ENCODE data around the gene JAKMIP2.

The JAKMIP2 gene

GRCh38 chr5:147667363-147667762 is 115.2 kb downstream of the JAKMIP2 start:
- no peaks in the 10 kb centered on the region for H3K4me1 ChIP-seq (ENCODE audit: control insufficient read depth, low read depth, low read length)

GRCh38 chr5:147666419-147666818 is 116.1 kb downstream of the JAKMIP2 start:
- no peak overlapping the region for H3K27ac ChIP-seq (ENCODE audit: low read length)
- H3K27me3 ChIP-seq (ENCODE audit: control insufficient read depth, insufficient read depth, low read length): no peaks in the 10 kb centered on the region
- H3K4me3 ChIP-seq (ENCODE audit: low read length): no peak overlapping the region
- peaks cover 28% of the 10 kb centered on the region for H3K36me3 ChIP-seq (ENCODE audit: control insufficient read depth, low read depth, low read length)
- no peak overlapping the region for H3K9ac ChIP-seq (ENCODE audit: low read length)
- H3K9me3 ChIP-seq (ENCODE audit: control insufficient read depth, low read depth, low read length): no peaks in the 10 kb centered on the region
- no peaks in the 10 kb centered on the region for H3K4me1 ChIP-seq (ENCODE audit: control insufficient read depth, low read depth, low read length)

More at GRCh38 chr5:147667363-147667762, 115.2 kb downstream of the JAKMIP2 start:
- Histone ChIP-seq H3K27me3 (ENCODE audit: control insufficient read depth, insufficient read depth, low read length) (no peaks in the 10 kb centered on the region), H3K9me3 (ENCODE audit: control insufficient read depth, low read depth, low read length) (no peaks in the 10 kb centered on the region), H3K4me3 (ENCODE audit: low read length) (no peak overlapping the region), H3K27ac (ENCODE audit: low read length) (no peak overlapping the region), H3K36me3 (ENCODE audit: control insufficient read depth, low read depth, low read length) (peaks cover 20% of the 10 kb centered on the region), H3K9ac (ENCODE audit: low read length) (no peak overlapping the region)

- H3K9ac ChIP-seq (ENCODE audit: low read length): no peak overlapping the region
- peaks cover 5% of the 10 kb centered on the region for H3K4me1 ChIP-seq (ENCODE audit: control insufficient read depth, low read depth, low read length)
- no peak overlapping the region for H3K4me3 ChIP-seq (ENCODE audit: low read length)
- no peak overlapping the region for H3K27ac ChIP-seq (ENCODE audit: low read length)
- peaks cover 31% of the 10 kb centered on the region for H3K36me3 ChIP-seq (ENCODE audit: control insufficient read depth, low read depth, low read length)
- no peaks in the 10 kb centered on the region for H3K27me3 ChIP-seq (ENCODE audit: control insufficient read depth, insufficient read depth, low read length)
- H3K9me3 ChIP-seq (ENCODE audit: control insufficient read depth, low read depth, low read length): no peaks in the 10 kb centered on the region
These were observed 121.0 kb downstream of the JAKMIP2 start for GRCh38 chr5:147661541-147661940.

GRCh38 chr5:147659166-147659929 is 123.2 kb downstream of the JAKMIP2 start:
- peaks cover 5% of the 10 kb centered on the region for H3K4me1 ChIP-seq (ENCODE audit: control insufficient read depth, low read depth, low read length)
- no peak overlapping the region for H3K27ac ChIP-seq (ENCODE audit: low read length)
- H3K9me3 ChIP-seq (ENCODE audit: control insufficient read depth, low read depth, low read length): no peaks in the 10 kb centered on the region
- H3K9ac ChIP-seq (ENCODE audit: low read length): no peak overlapping the region
- H3K36me3 ChIP-seq (ENCODE audit: control insufficient read depth, low read depth, low read length): peaks cover 31% of the 10 kb centered on the region
- no peaks in the 10 kb centered on the region for H3K27me3 ChIP-seq (ENCODE audit: control insufficient read depth, insufficient read depth, low read length)
- H3K4me3 ChIP-seq (ENCODE audit: low read length): no peak overlapping the region

GRCh38 chr5:147658293-147658932 is 124.1 kb downstream of the JAKMIP2 start:
- Histone ChIP-seq H3K27me3 (ENCODE audit: control insufficient read depth, insufficient read depth, low read length) (no peaks in the 10 kb centered on the region), H3K4me1 (ENCODE audit: control insufficient read depth, low read depth, low read length) (peaks cover 5% of the 10 kb centered on the region), H3K4me3 (ENCODE audit: low read length) (no peak overlapping the region), H3K9ac (ENCODE audit: low read length) (no peak overlapping the region), H3K27ac (ENCODE audit: low read length) (peak overlapping the region; percentile 49), H3K9me3 (ENCODE audit: control insufficient read depth, low read depth, low read length) (no peaks in the 10 kb centered on the region), H3K36me3 (ENCODE audit: control insufficient read depth, low read depth, low read length) (peaks cover 31% of the 10 kb centered on the region)

GRCh38 chr5:147648597-147648996 is 133.9 kb downstream of the JAKMIP2 start:
- H3K4me3 ChIP-seq (ENCODE audit: low read length): no peak overlapping the region
- no peaks in the 10 kb centered on the region for H3K4me1 ChIP-seq (ENCODE audit: control insufficient read depth, low read depth, low read length)
- H3K27me3 ChIP-seq (ENCODE audit: control insufficient read depth, insufficient read depth, low read length): no peaks in the 10 kb centered on the region
- no peak overlapping the region for H3K27ac ChIP-seq (ENCODE audit: low read length)
- no peaks in the 10 kb centered on the region for H3K9me3 ChIP-seq (ENCODE audit: control insufficient read depth, low read depth, low read length)
- H3K9ac ChIP-seq (ENCODE audit: low read length): no peak overlapping the region
- H3K36me3 ChIP-seq (ENCODE audit: control insufficient read depth, low read depth, low read length): peaks cover 44% of the 10 kb centered on the region

- H3K27ac ChIP-seq (ENCODE audit: low read length): no peak overlapping the region
- no peak overlapping the region for H3K4me3 ChIP-seq (ENCODE audit: low read length)
- H3K4me1 ChIP-seq (ENCODE audit: control insufficient read depth, low read depth, low read length): no peaks in the 10 kb centered on the region
- no peaks in the 10 kb centered on the region for H3K9me3 ChIP-seq (ENCODE audit: control insufficient read depth, low read depth, low read length)
- peaks cover 74% of the 10 kb centered on the region for H3K36me3 ChIP-seq (ENCODE audit: control insufficient read depth, low read depth, low read length)
- no peak overlapping the region for H3K9ac ChIP-seq (ENCODE audit: low read length)
- H3K27me3 ChIP-seq (ENCODE audit: control insufficient read depth, insufficient read depth, low read length): no peaks in the 10 kb centered on the region
These were observed 137.3 kb downstream of the JAKMIP2 start for GRCh38 chr5:147645197-147645596.

GRCh38 chr5:147644460-147644859 is 138.1 kb downstream of the JAKMIP2 start:
- Histone ChIP-seq H3K4me1 (ENCODE audit: control insufficient read depth, low read depth, low read length) (no peaks in the 10 kb centered on the region), H3K9me3 (ENCODE audit: control insufficient read depth, low read depth, low read length) (no peaks in the 10 kb centered on the region), H3K27me3 (ENCODE audit: control insufficient read depth, insufficient read depth, low read length) (no peaks in the 10 kb centered on the region), H3K27ac (ENCODE audit: low read length) (no peak overlapping the region), H3K9ac (ENCODE audit: low read length) (no peak overlapping the region), H3K36me3 (ENCODE audit: control insufficient read depth, low read depth, low read length) (peaks cover 78% of the 10 kb centered on the region), H3K4me3 (ENCODE audit: low read length) (no peak overlapping the region)

- H3K36me3 ChIP-seq (ENCODE audit: control insufficient read depth, low read depth, low read length): peaks cover 80% of the 10 kb centered on the region
- no peak overlapping the region for H3K27ac ChIP-seq (ENCODE audit: low read length)
These were observed 139.4 kb downstream of the JAKMIP2 start for GRCh38 chr5:147643142-147643541.

GRCh38 chr5:147642666-147643065 is 139.9 kb downstream of the JAKMIP2 start:
- no peak overlapping the region for H3K9ac ChIP-seq (ENCODE audit: low read length)
- no peak overlapping the region for H3K27ac ChIP-seq (ENCODE audit: low read length)
- H3K4me1 ChIP-seq (ENCODE audit: control insufficient read depth, low read depth, low read length): no peaks in the 10 kb centered on the region
- peaks cover 77% of the 10 kb centered on the region for H3K36me3 ChIP-seq (ENCODE audit: control insufficient read depth, low read depth, low read length)
- no peaks in the 10 kb centered on the region for H3K27me3 ChIP-seq (ENCODE audit: control insufficient read depth, insufficient read depth, low read length)
- H3K4me3 ChIP-seq (ENCODE audit: low read length): no peak overlapping the region
- no peaks in the 10 kb centered on the region for H3K9me3 ChIP-seq (ENCODE audit: control insufficient read depth, low read depth, low read length)

More at GRCh38 chr5:147643142-147643541, 139.4 kb downstream of the JAKMIP2 start:
- Histone ChIP-seq H3K4me3 (ENCODE audit: low read length) (no peak overlapping the region), H3K9ac (ENCODE audit: low read length) (no peak overlapping the region), H3K4me1 (ENCODE audit: control insufficient read depth, low read depth, low read length) (no peaks in the 10 kb centered on the region), H3K9me3 (ENCODE audit: control insufficient read depth, low read depth, low read length) (no peaks in the 10 kb centered on the region), H3K27me3 (ENCODE audit: control insufficient read depth, insufficient read depth, low read length) (no peaks in the 10 kb centered on the region)

- Histone ChIP-seq H3K9ac (ENCODE audit: low read length) (no peak overlapping the region), H3K36me3 (ENCODE audit: control insufficient read depth, low read depth, low read length) (peaks cover 77% of the 10 kb centered on the region), H3K9me3 (ENCODE audit: control insufficient read depth, low read depth, low read length) (no peaks in the 10 kb centered on the region), H3K27me3 (ENCODE audit: control insufficient read depth, insufficient read depth, low read length) (no peaks in the 10 kb centered on the region), H3K4me1 (ENCODE audit: control insufficient read depth, low read depth, low read length) (no peaks in the 10 kb centered on the region), H3K27ac (ENCODE audit: low read length) (no peak overlapping the region), H3K4me3 (ENCODE audit: low read length) (no peak overlapping the region)
These were observed 143.2 kb downstream of the JAKMIP2 start for GRCh38 chr5:147639321-147639720.

GRCh38 chr5:147636729-147636984 is 145.9 kb downstream of the JAKMIP2 start:
- H3K9me3 ChIP-seq (ENCODE audit: control insufficient read depth, low read depth, low read length): no peaks in the 10 kb centered on the region
- H3K36me3 ChIP-seq (ENCODE audit: control insufficient read depth, low read depth, low read length): peaks cover 69% of the 10 kb centered on the region
- H3K4me1 ChIP-seq (ENCODE audit: control insufficient read depth, low read depth, low read length): no peaks in the 10 kb centered on the region
- H3K9ac ChIP-seq (ENCODE audit: low read length): no peak overlapping the region
- no peak overlapping the region for H3K4me3 ChIP-seq (ENCODE audit: low read length)
- no peaks in the 10 kb centered on the region for H3K27me3 ChIP-seq (ENCODE audit: control insufficient read depth, insufficient read depth, low read length)
- H3K27ac ChIP-seq (ENCODE audit: low read length): no peak overlapping the region

Data from iPS-18a (cell line).